Vagina (tissue), 2 donors: ENCODE results near the gene B4GALT7. TPM values are rescaled to one million over a fixed set of nuclear protein-coding genes. Genes with fewer than 3 reads are reported as not detected.

Experiments
- DNase-seq, 2 donors: peaks; one replicate each; pipeline ENCODE4 v3.0.0-alpha.2; 2017; ENCODE audit errors: extremely low spot score in 2 of 2
- H3K27ac ChIP-seq: fragments of 200-600 bp; sonication (generic); one replicate; pipeline ENCODE4 v1.5.1; 2019
- H3K27me3 ChIP-seq: fragments of 200-600 bp; sonication (generic); one replicate; pipeline ENCODE4 v1.5.1; 2019
- H3K36me3 ChIP-seq, 2 donors: fragments of 200-600 bp; sonication (generic); one replicate each; pipeline ENCODE4 v1.5.1; 2017 to 2019
- H3K4me1 ChIP-seq: fragments of 200-600 bp; sonication (generic); one replicate; pipeline ENCODE4 v1.5.1; 2019
- H3K4me3 ChIP-seq, 2 donors: fragments of 200-600 bp; sonication (generic); 1 replicate in 1 of 2; 2 replicates in 1 of 2; pipeline ENCODE4 v1.5.1; 2016 to 2019
- H3K9me3 ChIP-seq: fragments of 200-600 bp; sonication (generic); one replicate; pipeline ENCODE4 v1.5.1; 2019
- POLR2A ChIP-seq, 2 donors: fragments of 450-650 bp; IDR thresholded peaks; one replicate each; pipeline ENCODE4 v1.6.1; 2017; ENCODE audit warnings: antibody characterized with exemption in 2 of 2, mild to moderate bottlenecking in 2 of 2, moderate library complexity in 2 of 2
- POLR2AphosphoS5 ChIP-seq, 2 donors: sonication (generic); formaldehyde crosslinking; IDR thresholded peaks; one replicate each; pipeline ENCODE4 v1.9.0; 2017; ENCODE audit warnings: antibody characterized with exemption in 2 of 2, mild to moderate bottlenecking in 2 of 2, low read depth in 1 of 2; ENCODE audit not compliant: insufficient read depth in 1 of 2
- intact Hi-C: fragments of 100-400 bp; cut with DNase I; formaldehyde crosslinking; loops from one replicate; pipeline ENCODE4 v1.15.1; 2023
- total RNA-seq: library from RNA; depleted of rRNA; stranded (reverse); fragments of >200 nt; gene quantifications from one replicate; pipeline ENCODE4 v1.2.3, GENCODE V29; 2016
- TF ChIP-seq, protein P1 (sequence below), 3 experiments: fragments of 450-650 bp in 2 of 3; fragments of 200-600 bp in 1 of 3; sonication (generic) in 1 of 3; IDR thresholded peaks; one replicate each; pipeline ENCODE4 v1.5.1; 2017 to 2019; ENCODE audit warnings: antibody characterized with exemption in 3 of 3, mild to moderate bottlenecking in 2 of 3, moderate library complexity in 2 of 3

The B4GALT7 gene
- total RNA-seq, 1 donor from 2014 or later: 19.4 TPM

DNA sequence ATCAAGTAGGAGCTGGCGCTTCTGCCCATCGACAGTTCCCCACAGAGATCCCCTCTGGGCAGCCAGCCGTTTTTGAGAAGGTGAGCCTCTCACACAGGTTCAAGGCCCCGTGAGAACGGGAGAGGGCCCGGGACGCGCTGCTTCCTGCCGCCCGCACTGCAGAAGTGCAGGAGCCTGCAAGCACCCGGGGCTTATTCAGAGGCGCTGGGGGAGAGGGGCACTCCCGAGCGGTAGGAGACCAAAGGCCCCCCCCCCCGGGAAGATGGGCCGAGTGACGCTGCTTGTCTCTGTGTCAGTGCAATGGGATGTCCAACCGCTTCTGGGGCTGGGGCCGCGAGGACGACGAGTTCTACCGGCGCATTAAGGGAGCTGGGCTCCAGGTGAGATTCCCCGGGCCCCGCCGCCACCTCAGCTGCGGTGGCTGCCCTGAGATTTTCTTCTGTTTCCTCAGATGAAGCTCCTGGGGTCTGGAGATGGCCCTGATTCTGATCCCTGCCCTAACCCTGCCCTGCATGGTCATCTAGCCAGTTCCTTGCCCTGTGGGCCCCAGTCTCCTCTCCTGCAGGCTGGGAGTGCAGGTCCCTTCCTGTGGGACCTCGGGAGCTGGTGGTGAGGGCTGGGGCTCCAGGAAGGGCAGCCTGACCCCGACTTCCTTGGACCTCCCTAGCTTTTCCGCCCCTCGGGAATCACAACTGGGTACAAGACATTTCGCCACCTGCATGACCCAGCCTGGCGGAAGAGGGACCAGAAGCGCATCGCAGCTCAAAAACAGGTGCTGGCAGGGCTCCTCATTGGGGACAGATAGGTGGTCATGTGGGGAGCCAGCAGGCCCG is 8.5 kb downstream of the B4GALT7 start:
- intact Hi-C loops: no loop called here
- no peaks in the 10 kb centered on the region for H3K27me3 ChIP-seq
- H3K27ac ChIP-seq: no peak overlapping the region
- no peak for DNase-seq
- TF ChIP-seq, protein P1, sequence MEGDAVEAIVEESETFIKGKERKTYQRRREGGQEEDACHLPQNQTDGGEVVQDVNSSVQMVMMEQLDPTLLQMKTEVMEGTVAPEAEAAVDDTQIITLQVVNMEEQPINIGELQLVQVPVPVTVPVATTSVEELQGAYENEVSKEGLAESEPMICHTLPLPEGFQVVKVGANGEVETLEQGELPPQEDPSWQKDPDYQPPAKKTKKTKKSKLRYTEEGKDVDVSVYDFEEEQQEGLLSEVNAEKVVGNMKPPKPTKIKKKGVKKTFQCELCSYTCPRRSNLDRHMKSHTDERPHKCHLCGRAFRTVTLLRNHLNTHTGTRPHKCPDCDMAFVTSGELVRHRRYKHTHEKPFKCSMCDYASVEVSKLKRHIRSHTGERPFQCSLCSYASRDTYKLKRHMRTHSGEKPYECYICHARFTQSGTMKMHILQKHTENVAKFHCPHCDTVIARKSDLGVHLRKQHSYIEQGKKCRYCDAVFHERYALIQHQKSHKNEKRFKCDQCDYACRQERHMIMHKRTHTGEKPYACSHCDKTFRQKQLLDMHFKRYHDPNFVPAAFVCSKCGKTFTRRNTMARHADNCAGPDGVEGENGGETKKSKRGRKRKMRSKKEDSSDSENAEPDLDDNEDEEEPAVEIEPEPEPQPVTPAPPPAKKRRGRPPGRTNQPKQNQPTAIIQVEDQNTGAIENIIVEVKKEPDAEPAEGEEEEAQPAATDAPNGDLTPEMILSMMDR (IDR thresholded peaks at IDR 0.05): no peak
- TF ChIP-seq POLR2A (IDR thresholded peaks at IDR 0.05): no peak
- TF ChIP-seq POLR2AphosphoS5 (IDR thresholded peaks at IDR 0.05; ENCODE audit: insufficient read depth in 1 of 2, low read depth in 1 of 2): no peak
- H3K4me1 ChIP-seq: peaks cover 20% of the 10 kb centered on the region
- no peaks in the 10 kb centered on the region for H3K36me3 ChIP-seq
- H3K9me3 ChIP-seq: no peaks in the 10 kb centered on the region
- H3K4me3 ChIP-seq: no peak overlapping the region

DNA sequence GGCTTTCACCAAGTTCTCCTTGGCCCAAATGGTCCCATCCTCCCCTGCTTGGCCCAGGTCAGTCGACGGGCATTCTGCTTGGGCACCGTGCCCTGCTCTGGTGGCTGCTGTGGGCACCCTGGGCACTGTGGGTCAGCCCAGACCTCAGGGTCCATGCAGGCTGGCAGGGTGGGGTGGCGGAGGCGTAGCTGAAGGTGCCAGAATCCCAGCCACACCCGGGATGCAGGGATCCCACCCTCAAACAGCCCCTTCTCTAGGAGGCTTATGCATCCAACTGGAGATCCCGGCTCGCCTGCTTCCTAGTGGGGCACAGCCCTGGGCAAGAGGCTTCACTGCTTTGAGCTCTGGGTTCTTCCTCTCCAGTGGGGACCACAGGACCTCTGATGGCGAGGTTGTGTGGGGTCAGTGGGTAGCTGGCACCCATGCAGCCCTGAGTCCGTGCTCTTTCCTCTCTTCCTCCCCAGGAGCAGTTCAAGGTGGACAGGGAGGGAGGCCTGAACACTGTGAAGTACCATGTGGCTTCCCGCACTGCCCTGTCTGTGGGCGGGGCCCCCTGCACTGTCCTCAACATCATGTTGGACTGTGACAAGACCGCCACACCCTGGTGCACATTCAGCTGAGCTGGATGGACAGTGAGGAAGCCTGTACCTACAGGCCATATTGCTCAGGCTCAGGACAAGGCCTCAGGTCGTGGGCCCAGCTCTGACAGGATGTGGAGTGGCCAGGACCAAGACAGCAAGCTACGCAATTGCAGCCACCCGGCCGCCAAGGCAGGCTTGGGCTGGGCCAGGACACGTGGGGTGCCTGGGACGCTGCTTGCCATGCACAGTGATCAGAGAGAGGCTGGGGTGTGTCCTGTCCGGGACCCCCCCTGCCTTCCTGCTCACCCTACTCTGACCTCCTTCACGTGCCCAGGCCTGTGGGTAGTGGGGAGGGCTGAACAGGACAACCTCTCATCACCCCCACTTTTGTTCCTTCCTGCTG is 9.4 kb downstream of the B4GALT7 start:
- no peaks in the 10 kb centered on the region for H3K36me3 ChIP-seq
- intact Hi-C loops: no loop called here
- H3K27ac ChIP-seq: no peak overlapping the region
- H3K9me3 ChIP-seq: no peaks in the 10 kb centered on the region
- no peak for DNase-seq
- no peak overlapping the region for H3K4me3 ChIP-seq
- TF ChIP-seq, protein P1 (IDR thresholded peaks at IDR 0.05): no peak
- TF ChIP-seq POLR2AphosphoS5 (IDR thresholded peaks at IDR 0.05; ENCODE audit: insufficient read depth in 1 of 2, low read depth in 1 of 2): no peak
- TF ChIP-seq POLR2A (IDR thresholded peaks at IDR 0.05): no peak
- no peaks in the 10 kb centered on the region for H3K27me3 ChIP-seq
- H3K4me1 ChIP-seq: peaks cover 20% of the 10 kb centered on the region

DNA sequence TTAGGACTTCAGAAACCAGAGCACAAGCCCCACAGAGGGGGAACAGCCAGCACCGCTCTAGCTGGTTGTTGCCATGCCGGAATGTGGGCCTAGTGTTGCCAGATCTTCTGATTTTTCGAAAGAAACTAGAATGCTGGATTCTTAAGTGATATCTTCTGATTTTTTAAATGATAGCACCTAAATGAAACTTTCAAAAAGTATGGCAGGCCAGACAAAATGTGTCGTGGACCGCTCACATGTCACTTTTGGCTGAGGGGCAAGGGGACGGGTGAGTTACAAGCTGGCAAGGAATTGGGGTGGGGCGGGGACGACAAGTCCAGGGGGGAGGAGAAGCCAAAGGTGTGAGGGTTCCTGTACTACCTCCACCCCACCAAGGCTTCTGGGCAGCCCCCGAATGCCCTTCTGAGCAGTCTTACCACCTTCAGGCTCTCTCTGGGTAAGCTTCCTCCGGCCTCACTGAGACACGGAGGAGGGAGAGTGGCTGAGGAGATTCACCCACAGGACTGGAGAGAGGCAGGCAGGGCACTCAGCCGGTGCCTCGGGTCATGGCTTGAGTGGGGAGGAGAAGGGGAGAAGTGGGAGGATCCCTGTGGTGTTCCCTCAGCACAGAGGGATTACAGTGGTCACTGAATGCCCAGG is 10.3 kb downstream of the B4GALT7 start:
- no peak overlapping the region for H3K4me3 ChIP-seq
- no peaks in the 10 kb centered on the region for H3K27me3 ChIP-seq
- no peak for DNase-seq
- intact Hi-C loops: no loop called here
- peaks cover 20% of the 10 kb centered on the region for H3K4me1 ChIP-seq
- TF ChIP-seq, protein P1 (IDR thresholded peaks at IDR 0.05): no peak
- TF ChIP-seq POLR2A (IDR thresholded peaks at IDR 0.05) (no peak), POLR2AphosphoS5 (IDR thresholded peaks at IDR 0.05; ENCODE audit: insufficient read depth in 1 of 2, low read depth in 1 of 2) (no peak)
- no peak overlapping the region for H3K27ac ChIP-seq
- no peaks in the 10 kb centered on the region for H3K9me3 ChIP-seq
- H3K36me3 ChIP-seq: no peaks in the 10 kb centered on the region

DNA sequence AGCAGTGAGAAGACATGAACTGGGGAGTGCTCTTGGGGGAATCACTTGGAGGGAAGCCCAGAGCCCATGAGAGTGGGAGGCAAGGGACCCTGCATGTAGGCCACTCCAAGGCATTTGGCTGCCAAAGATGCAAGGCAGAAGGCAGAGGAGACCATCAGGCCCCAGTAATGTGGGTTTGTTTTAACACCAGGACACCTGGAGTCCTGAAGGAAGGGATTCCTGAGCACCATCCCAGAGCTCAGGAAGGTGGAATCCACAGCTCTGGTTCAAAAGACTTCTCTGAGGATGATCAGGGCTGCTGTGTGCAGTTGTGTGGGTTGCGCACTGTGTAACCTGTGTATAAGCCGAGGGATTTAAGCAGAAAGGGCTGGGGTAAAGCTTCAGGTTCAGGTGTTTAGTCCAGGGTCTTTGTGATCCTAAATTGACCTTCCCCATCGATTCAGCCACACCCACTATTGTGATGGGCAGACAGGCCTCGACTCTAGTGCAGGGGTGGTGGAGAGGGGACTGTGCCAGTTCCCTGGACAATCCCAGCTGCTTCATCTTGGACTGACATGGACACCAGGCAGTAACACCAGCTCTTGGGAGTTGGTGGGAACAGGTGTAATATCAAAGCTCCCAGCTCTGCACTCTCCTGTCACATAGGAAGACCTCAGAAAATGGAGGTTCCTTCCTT is 11.0 kb downstream of the B4GALT7 start:
- Histone ChIP-seq H3K4me3 (no peak overlapping the region), H3K27me3 (no peaks in the 10 kb centered on the region), H3K27ac (no peak overlapping the region), H3K9me3 (no peaks in the 10 kb centered on the region), H3K36me3 (peaks cover 0 to 5% of the 10 kb centered on the region in 2 donors), H3K4me1 (peaks cover 20% of the 10 kb centered on the region)
- no peak for DNase-seq
- TF ChIP-seq, protein P1 (IDR thresholded peaks at IDR 0.05): no peak
- TF ChIP-seq POLR2AphosphoS5 (IDR thresholded peaks at IDR 0.05; ENCODE audit: insufficient read depth in 1 of 2, low read depth in 1 of 2) (no peak), POLR2A (IDR thresholded peaks at IDR 0.05) (no peak)
- intact Hi-C loops: no loop called here
